Fibroblast of skin of right biceps (primary cell): ENCODE measurements around the gene ORC6.
A peak's percentile ranks its signal among the peaks of the same experiment; 100 is the strongest.

Experiments used
- DNase-seq: peaks from one replicate; pipeline ENCODE4 v3.0.0-alpha.2; 2013

The ORC6 gene

GRCh38 chr16:46732561-46732960 lies 43.1 kb downstream of the ORC6 start:
- DNase-seq, result no peak

- DNase-seq, result no peak
Observed at GRCh38 chr16:46733319-46733830, 43.9 kb downstream of the ORC6 start.

- peak; percentile 5 for DNase-seq
Observed at GRCh38 chr16:46736695-46737094, 47.2 kb downstream of the ORC6 start.

- DNase-seq, result no peak
Observed at GRCh38 chr16:46737621-46738214, 48.3 kb downstream of the ORC6 start.

GRCh38 chr16:46739934-46740333 lies 50.5 kb downstream of the ORC6 start:
- no peak for DNase-seq

GRCh38 chr16:46743232-46743719 lies 53.8 kb downstream of the ORC6 start:
- DNase-seq, result peak; percentile 57

GRCh38 chr16:46745617-46746016 lies 56.2 kb downstream of the ORC6 start:
- DNase-seq, result no peak

GRCh38 chr16:46746821-46747776 lies 57.6 kb downstream of the ORC6 start:
- DNase-seq, result peak; percentile 11
